Measurements from ENCODE around the gene DAPL1. TPM values are rescaled to one million over a fixed set of nuclear protein-coding genes. Genes with fewer than 3 reads are reported as not detected.

DAPL1 gene
- polyA plus RNA-seq, 1 donor from 2014 or later, result 4.2 TPM

GRCh38 chr2:158803506-158803905, 8.4 kb downstream of the DAPL1 start:
- Histone ChIP-seq H3K27me3 (ENCODE audit: insufficient read depth, low read depth, low read length) (no peaks in the 10 kb centered on the region), H3F3A (ENCODE audit: insufficient read depth, low read length, poor library complexity, severe bottlenecking) (no peaks in the 10 kb centered on the region), H3K9ac (ENCODE audit: low read length) (no peak overlapping the region), H3K36me3 (ENCODE audit: insufficient read depth, low read length) (no peaks in the 10 kb centered on the region), H3K9me3 (ENCODE audit: low read length) (no peaks in the 10 kb centered on the region), H3K27ac (ENCODE audit: low read length) (no peak overlapping the region), H3K9me2 (ENCODE audit: insufficient read depth, low read length) (no peaks in the 10 kb centered on the region), H3K4me2 (ENCODE audit: low read length) (no peak overlapping the region), H4K20me1 (ENCODE audit: insufficient read depth) (no peaks in the 10 kb centered on the region), H2AFZ (ENCODE audit: low read depth, low read length) (no peak overlapping the region), H3K4me3 (ENCODE audit: low read length) (no peak overlapping the region), H3K79me2 (replicated peaks; ENCODE audit: insufficient read depth, low read length) (no peaks in the 10 kb centered on the region)
- no peak for TF ChIP-seq EZH2 (IDR thresholded peaks at IDR 0.05; ENCODE audit: borderline replicate concordance, insufficient read depth, low read length, poor library complexity, severe bottlenecking)
- no peak for TF ChIP-seq CTCF (IDR thresholded peaks at IDR 0.05; ENCODE audit: poor library complexity, severe bottlenecking)

GRCh38 chr2:158805255-158805654, 10.1 kb downstream of the DAPL1 start:
- H3K9ac ChIP-seq (ENCODE audit: low read length), result no peak overlapping the region
- H3K27me3 ChIP-seq (ENCODE audit: insufficient read depth, low read depth, low read length), result no peaks in the 10 kb centered on the region
- H3K36me3 ChIP-seq (ENCODE audit: insufficient read depth, low read length), result no peaks in the 10 kb centered on the region
- no peaks in the 10 kb centered on the region for H3K79me2 ChIP-seq (replicated peaks; ENCODE audit: insufficient read depth, low read length)
- no peaks in the 10 kb centered on the region for H3K9me3 ChIP-seq (ENCODE audit: low read length)
- TF ChIP-seq CTCF (IDR thresholded peaks at IDR 0.05; ENCODE audit: poor library complexity, severe bottlenecking), result no peak
- no peak for TF ChIP-seq SMC3 (conservative IDR thresholded peaks at IDR 0.05; ENCODE audit: poor library complexity)
- TF ChIP-seq EP300 (conservative IDR thresholded peaks at IDR 0.05; ENCODE audit: poor library complexity, severe bottlenecking), result no peak
- TF ChIP-seq EZH2 (IDR thresholded peaks at IDR 0.05; ENCODE audit: borderline replicate concordance, insufficient read depth, low read length, poor library complexity, severe bottlenecking), result no peak
- TF ChIP-seq REST (IDR thresholded peaks at IDR 0.05; ENCODE audit: borderline replicate concordance), result no peak
- no peak for TF ChIP-seq MXI1 (conservative IDR thresholded peaks at IDR 0.05; ENCODE audit: poor library complexity, severe bottlenecking)
- TF ChIP-seq TAF1 (IDR thresholded peaks at IDR 0.05; ENCODE audit: low read depth), result no peak
- no peak for TF ChIP-seq POLR2AphosphoS5 (IDR thresholded peaks at IDR 0.05)
- TF ChIP-seq RAD21 (conservative IDR thresholded peaks at IDR 0.05), result no peak
- no peaks in the 10 kb centered on the region for H3K9me2 ChIP-seq (ENCODE audit: insufficient read depth, low read length)
- H4K20me1 ChIP-seq (ENCODE audit: insufficient read depth), result no peaks in the 10 kb centered on the region
- no peak overlapping the region for H2AFZ ChIP-seq (ENCODE audit: low read depth, low read length)
- H3K27ac ChIP-seq (ENCODE audit: low read length), result no peak overlapping the region
- H3K4me3 ChIP-seq (ENCODE audit: low read length), result no peak overlapping the region
- H3F3A ChIP-seq (ENCODE audit: insufficient read depth, low read length, poor library complexity, severe bottlenecking), result no peaks in the 10 kb centered on the region
- no peak overlapping the region for H3K4me2 ChIP-seq (ENCODE audit: low read length)
